MCF 10A (cell line): ENCODE results near the gene B4GALNT3. TPM values are rescaled to one million over a fixed set of nuclear protein-coding genes. Genes with fewer than 3 reads are reported as not detected.

ENCODE experiments used
- BruUV-seq: library from RNA; stranded (reverse); fragments of 400-500 nt; replicated peaks from 2 replicates; lab custom pipeline; 2021; lab: Mats Ljungman, UMichigan
- CTCF ChIA-PET: fragments of 300-600 bp; sonication (Branson Sonifier 250); formaldehyde crosslinking; extraction: SDS; loops from one replicate; lab custom pipeline; 2021; ENCODE audit warnings: antibody characterized with exemption, inconsistent platforms; lab: Yijun Ruan, JAX
- POLR2A ChIA-PET: fragments of 300-600, 350-650 bp; sonication (Branson Sonifier 250); formaldehyde crosslinking; extraction: SDS; loops from one replicate; lab custom pipeline; 2020; ENCODE audit warnings: antibody characterized with exemption, inconsistent platforms; lab: Yijun Ruan, JAX
- DNase-seq: peaks from one replicate; pipeline ENCODE4 v3.0.0-alpha.2; 2018; ENCODE audit not compliant: unreplicated experiment
- H3K27ac Mint-ChIP-seq: one replicate; pipeline ENCODE4 v1.8.0; 2022; ENCODE audit warnings: mild to moderate bottlenecking, low read depth, mixed read lengths; ENCODE audit not compliant: unreplicated experiment
- H3K27me3 Mint-ChIP-seq: one replicate; pipeline ENCODE4 v1.8.0; 2022; ENCODE audit warnings: mixed read lengths; ENCODE audit not compliant: insufficient read depth, unreplicated experiment
- H3K36me3 Mint-ChIP-seq: one replicate; pipeline ENCODE4 v1.8.0; 2022; ENCODE audit warnings: mild to moderate bottlenecking, moderate library complexity, mixed read lengths; ENCODE audit not compliant: insufficient read depth, unreplicated experiment
- H3K4me1 Mint-ChIP-seq: one replicate; pipeline ENCODE4 v1.8.0; 2022; ENCODE audit warnings: mixed read lengths; ENCODE audit not compliant: insufficient read depth, unreplicated experiment
- H3K4me3 Mint-ChIP-seq: one replicate; pipeline ENCODE4 v1.8.0; 2022; ENCODE audit warnings: mild to moderate bottlenecking, moderate library complexity, mixed read lengths; ENCODE audit not compliant: unreplicated experiment
- H3K9me3 Mint-ChIP-seq: one replicate; pipeline ENCODE4 v1.8.0; 2022; ENCODE audit warnings: mixed read lengths; ENCODE audit not compliant: unreplicated experiment
- CTCF ChIP-seq: fragments of 200-600 bp; IDR thresholded peaks from one replicate; pipeline ENCODE4 v1.8.0; 2022; ENCODE audit warnings: antibody characterized with exemption, mild to moderate bottlenecking; ENCODE audit not compliant: unreplicated experiment
- intact Hi-C: fragments of 100-400 bp; cut with micrococcal nuclease; formaldehyde crosslinking; loops from 2 replicates; pipeline ENCODE4 v1.14.1; 2022
- total RNA-seq: library from RNA; stranded (reverse); gene quantifications from 2 replicates; pipeline ENCODE4 v1.2.3, GENCODE V29; 2022

The B4GALNT3 gene
- total RNA-seq, 1 experiment from 2014 or later = 0.68 TPM

- Mint-ChIP-seq H3K9me3 (no peaks in the 10 kb centered on the region), H3K27me3 (no peaks in the 10 kb centered on the region), H3K27ac (no peak overlapping the region), H3K4me1 (no peaks in the 10 kb centered on the region), H3K36me3 (no peaks in the 10 kb centered on the region), H3K4me3 (no peak overlapping the region)
- no TSS peak for BruUV-seq
- no peak for DNase-seq
- intact Hi-C loops = no loop called here
- POLR2A ChIA-PET = no interaction called here
- CTCF ChIA-PET = interaction anchor here (1.1 to 1.8 kb wide), 3 partner anchors 10 to 165 kb away, joined by 4 to 7 read pairs (median 4); no protein-coding TSS in a partner anchor
- no peak for TF ChIP-seq CTCF
Measured at GRCh38 chr12:585062-586061, 125.6 kb downstream of the B4GALNT3 start.

- Mint-ChIP-seq H3K4me3 (no peak overlapping the region), H3K36me3 (no peaks in the 10 kb centered on the region), H3K27me3 (no peaks in the 10 kb centered on the region), H3K4me1 (no peaks in the 10 kb centered on the region), H3K27ac (no peak overlapping the region), H3K9me3 (no peaks in the 10 kb centered on the region)
- no TSS peak for BruUV-seq
- CTCF ChIA-PET = interaction anchor here (1.1 to 1.8 kb wide), 3 partner anchors 11 to 164 kb away, joined by 4 to 7 read pairs (median 4); no protein-coding TSS in a partner anchor
- no peak for TF ChIP-seq CTCF
- POLR2A ChIA-PET = no interaction called here
- intact Hi-C loops = no loop called here
- DNase-seq = no peak
Measured at GRCh38 chr12:586318-587071, 126.8 kb downstream of the B4GALNT3 start.

GRCh38 chr12:587132-588023 lies 127.6 kb downstream of the B4GALNT3 start:
- CTCF ChIA-PET = interaction anchor here (0.9 kb wide), 1 partner anchor 10 kb away, joined by 3 read pairs; no protein-coding TSS in a partner anchor
- POLR2A ChIA-PET = no interaction called here
- Mint-ChIP-seq H3K36me3 (no peaks in the 10 kb centered on the region), H3K27ac (no peak overlapping the region), H3K4me3 (no peak overlapping the region), H3K9me3 (no peaks in the 10 kb centered on the region), H3K27me3 (no peaks in the 10 kb centered on the region), H3K4me1 (no peaks in the 10 kb centered on the region)
- no peak for DNase-seq
- no peak for TF ChIP-seq CTCF
- intact Hi-C loops = no loop called here
- no TSS peak for BruUV-seq
